BJ (cell line): ENCODE measurements around the gene APOC1. TPM values are rescaled to one million over a fixed set of nuclear protein-coding genes. Genes with fewer than 3 reads are reported as not detected.

Source experiments
- CTCF ChIA-PET: fragments of 350-600 bp; formaldehyde crosslinking; extraction: SDS; loops from one replicate; lab custom pipeline; 2021; ENCODE audit warnings: antibody characterized with exemption, inconsistent platforms; lab: Yijun Ruan, JAX
- POLR2A ChIA-PET: fragments of 300-600 bp; sonication (Branson Sonifier 250); formaldehyde crosslinking; extraction: SDS; loops from one replicate; lab custom pipeline; 2021; ENCODE audit warnings: antibody characterized with exemption; lab: Charles Lee
- DNase-seq: peaks from one replicate; pipeline ENCODE4 v3.0.0-alpha.2; 2011; ENCODE audit warnings: low read depth
- H3K27me3 ChIP-seq: 2 replicates; pipeline ENCODE4 v1.6.0; 2011; ENCODE audit warnings: low read length; ENCODE audit not compliant: control insufficient read depth, insufficient read depth
- H3K36me3 ChIP-seq: 2 replicates; pipeline ENCODE4 v1.5.1; 2011; ENCODE audit warnings: low read length; ENCODE audit not compliant: control insufficient read depth, insufficient read depth
- H3K4me3 ChIP-seq: 2 replicates; pipeline ENCODE4 v1.5.1; 2011; ENCODE audit warnings: low read depth, mild to moderate bottlenecking, control low read depth, low read length
- polyA plus RNA-seq: library from polyadenylated mRNA; depleted of rRNA; stranded (reverse); fragments of >200 nt; gene quantifications from 2 replicates; pipeline ENCODE4 v1.2.3, GENCODE V29; 2011
- TF ChIP-seq, protein P1 (sequence below): IDR thresholded peaks from 2 replicates; pipeline ENCODE4 v1.5.1; 2011; ENCODE audit warnings: low read depth, mild to moderate bottlenecking, control low read depth, inconsistent platforms, low read length, moderate library complexity; ENCODE audit not compliant: insufficient read depth

Gene APOC1
- polyA plus RNA-seq, 1 experiment: 4.9 TPM

DNA sequence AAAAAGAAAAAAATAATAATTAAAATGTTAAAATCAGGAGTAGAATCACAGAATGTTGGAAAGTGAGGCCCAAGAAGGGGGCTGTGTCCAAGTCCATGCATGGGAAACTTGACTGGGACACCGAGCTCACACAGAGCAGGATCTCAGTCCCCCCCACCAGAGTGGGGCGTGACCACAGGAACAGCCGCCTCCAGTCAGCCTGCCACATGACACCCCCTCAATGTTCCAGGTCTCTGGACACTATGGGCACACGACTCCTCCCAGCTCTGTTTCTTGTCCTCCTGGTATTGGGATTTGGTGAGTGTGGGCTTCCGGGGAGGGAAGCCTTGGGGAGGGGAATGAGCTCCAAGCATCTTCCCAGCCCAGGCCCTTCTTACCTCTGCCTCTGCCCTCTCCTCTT, 33.8 kb downstream of the APOC1 start:
- POLR2A ChIA-PET: no interaction called here
- H3K36me3 ChIP-seq: peaks cover 2% of the 10 kb centered on the region; the same call in 1 of the 2 replicates
- no peaks in the 10 kb centered on the region for H3K27me3 ChIP-seq
- DNase-seq: no peak
- TF ChIP-seq, protein P1, sequence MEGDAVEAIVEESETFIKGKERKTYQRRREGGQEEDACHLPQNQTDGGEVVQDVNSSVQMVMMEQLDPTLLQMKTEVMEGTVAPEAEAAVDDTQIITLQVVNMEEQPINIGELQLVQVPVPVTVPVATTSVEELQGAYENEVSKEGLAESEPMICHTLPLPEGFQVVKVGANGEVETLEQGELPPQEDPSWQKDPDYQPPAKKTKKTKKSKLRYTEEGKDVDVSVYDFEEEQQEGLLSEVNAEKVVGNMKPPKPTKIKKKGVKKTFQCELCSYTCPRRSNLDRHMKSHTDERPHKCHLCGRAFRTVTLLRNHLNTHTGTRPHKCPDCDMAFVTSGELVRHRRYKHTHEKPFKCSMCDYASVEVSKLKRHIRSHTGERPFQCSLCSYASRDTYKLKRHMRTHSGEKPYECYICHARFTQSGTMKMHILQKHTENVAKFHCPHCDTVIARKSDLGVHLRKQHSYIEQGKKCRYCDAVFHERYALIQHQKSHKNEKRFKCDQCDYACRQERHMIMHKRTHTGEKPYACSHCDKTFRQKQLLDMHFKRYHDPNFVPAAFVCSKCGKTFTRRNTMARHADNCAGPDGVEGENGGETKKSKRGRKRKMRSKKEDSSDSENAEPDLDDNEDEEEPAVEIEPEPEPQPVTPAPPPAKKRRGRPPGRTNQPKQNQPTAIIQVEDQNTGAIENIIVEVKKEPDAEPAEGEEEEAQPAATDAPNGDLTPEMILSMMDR: no peak
- H3K4me3 ChIP-seq: no peak overlapping the region
- CTCF ChIA-PET: interaction anchor here (1.0 to 12.3 kb wide), 4 partner anchors 22 to 53 kb away, joined by 3 to 151 read pairs (median 4); partner anchors contain the start of gene APOE

DNA sequence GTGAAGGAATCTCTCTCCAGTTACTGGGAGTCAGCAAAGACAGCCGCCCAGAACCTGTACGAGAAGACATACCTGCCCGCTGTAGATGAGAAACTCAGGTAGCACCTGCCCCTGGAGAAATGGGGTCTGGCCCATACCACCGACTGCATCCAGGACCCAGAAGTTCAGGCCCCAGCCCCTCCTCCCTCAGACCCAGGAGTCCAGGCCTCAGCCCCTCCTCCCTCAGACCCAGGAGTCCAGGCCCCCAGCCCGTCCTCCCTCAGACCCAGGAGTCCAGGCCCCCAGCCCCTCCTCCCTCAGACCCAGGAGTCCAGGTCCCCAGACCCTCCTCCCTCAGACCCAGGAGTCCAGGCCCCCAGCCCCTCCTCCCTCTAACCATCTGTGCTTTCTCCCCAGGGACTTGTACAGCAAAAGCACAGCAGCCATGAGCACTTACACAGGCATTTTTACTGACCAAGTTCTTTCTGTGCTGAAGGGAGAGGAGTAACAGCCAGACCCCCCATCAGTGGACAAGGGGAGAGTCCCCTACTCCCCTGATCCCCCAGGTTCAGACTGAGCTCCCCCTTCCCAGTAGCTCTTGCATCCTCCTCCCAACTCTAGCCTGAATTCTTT, 34.5 kb downstream of the APOC1 start:
- no peaks in the 10 kb centered on the region for H3K27me3 ChIP-seq
- TF ChIP-seq, protein P1: no peak
- no peak overlapping the region for H3K4me3 ChIP-seq
- peaks cover 2% of the 10 kb centered on the region; the same call in 1 of the 2 replicates for H3K36me3 ChIP-seq
- DNase-seq: no peak
- ChIA-PET POLR2A (no interaction called here), CTCF (interaction anchor here (1.1 to 12.3 kb wide), 3 partner anchors 23 to 53 kb away, joined by 3 to 151 read pairs (median 5); partner anchors contain the start of gene APOE)

DNA sequence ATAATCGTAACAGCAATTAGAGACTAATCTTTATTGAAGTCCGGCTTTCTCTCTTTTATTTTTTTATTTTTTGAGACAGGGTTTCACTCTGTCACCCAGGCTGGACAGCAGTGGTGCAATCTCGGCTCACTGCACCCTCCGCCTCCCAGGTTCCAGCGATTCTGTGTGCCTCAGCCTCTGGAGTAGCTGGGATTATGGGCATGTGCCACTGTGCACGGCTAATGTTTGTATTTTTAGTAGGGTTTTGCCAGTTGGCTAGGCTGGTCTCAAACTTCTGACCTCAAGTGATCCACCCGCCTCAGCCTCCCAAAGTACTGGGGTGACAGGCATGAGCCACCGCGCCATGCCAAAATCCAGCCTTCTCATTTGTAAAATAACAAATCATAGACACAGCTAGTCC, 35.1 kb downstream of the APOC1 start:
- ChIA-PET POLR2A (no interaction called here), CTCF (interaction anchor here (1.6 to 12.3 kb wide), 2 partner anchors 24 to 45 kb away, joined by 5 to 151 read pairs; partner anchors contain the start of gene APOE)
- Histone ChIP-seq H3K27me3 (no peaks in the 10 kb centered on the region), H3K36me3 (peaks cover 2% of the 10 kb centered on the region; the same call in 1 of the 2 replicates), H3K4me3 (no peak overlapping the region)
- DNase-seq: no peak
- TF ChIP-seq, protein P1: no peak

DNA sequence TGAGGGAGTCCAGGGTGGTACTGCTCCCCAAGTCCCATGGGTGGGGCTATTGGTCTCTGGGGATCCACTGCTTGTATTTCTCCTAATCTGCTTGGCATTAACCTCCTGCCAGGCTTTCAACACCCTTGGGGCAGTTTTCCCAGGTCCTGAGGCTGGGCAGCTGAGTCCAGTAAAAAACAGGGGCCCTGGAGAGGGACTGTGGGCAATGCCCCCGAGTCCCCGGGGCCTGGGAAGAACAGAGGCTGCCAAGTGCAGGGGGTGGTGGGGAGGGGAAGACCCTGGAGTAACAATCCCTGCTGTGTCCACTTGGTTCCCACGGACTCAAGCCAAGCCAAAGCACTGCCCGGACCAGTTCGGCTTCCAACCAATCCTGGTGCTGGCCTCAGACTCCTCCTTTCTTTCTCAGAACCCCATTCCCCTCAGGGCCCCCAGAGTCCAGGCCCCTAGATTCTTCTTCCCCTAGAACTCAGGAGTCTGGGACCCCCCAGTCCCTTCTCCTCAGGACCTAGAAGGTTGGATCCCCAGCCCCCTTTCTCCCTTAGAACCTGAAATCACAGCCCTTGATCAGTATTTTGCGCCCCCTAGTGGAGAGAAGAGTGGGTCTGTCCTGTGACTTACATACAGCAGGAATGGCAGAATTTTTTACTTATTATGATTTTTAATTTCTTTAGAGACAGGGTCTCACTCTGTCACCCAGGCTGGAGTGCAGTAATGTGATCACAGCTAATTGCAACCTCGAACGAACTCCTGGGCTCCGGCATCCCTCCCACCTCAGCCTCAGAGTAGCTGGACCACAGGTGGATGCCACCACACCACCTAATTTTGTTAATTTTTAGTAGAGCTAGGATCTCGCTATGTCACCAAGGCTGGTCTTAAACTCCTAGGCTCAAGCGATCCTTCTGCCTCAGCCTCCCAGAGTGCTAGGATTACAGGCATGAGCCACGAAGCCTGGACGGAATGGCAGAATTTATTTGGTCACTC, 37.1 kb downstream of the APOC1 start:
- no peaks in the 10 kb centered on the region for H3K27me3 ChIP-seq
- TF ChIP-seq, protein P1: peak; percentile 83
- H3K36me3 ChIP-seq: peaks cover 2% of the 10 kb centered on the region; the same call in 1 of the 2 replicates
- no peak for DNase-seq
- CTCF ChIA-PET: interaction anchor here (0.7 to 12.3 kb wide), 15 partner anchors 8 to 291 kb away, joined by 3 to 151 read pairs (median 4); partner anchors contain the start of gene APOE
- no peak overlapping the region for H3K4me3 ChIP-seq
- POLR2A ChIA-PET: interaction anchor here (0.6 kb wide), 1 partner anchor 37 kb away, joined by 3 read pairs; no protein-coding TSS in a partner anchor

DNA sequence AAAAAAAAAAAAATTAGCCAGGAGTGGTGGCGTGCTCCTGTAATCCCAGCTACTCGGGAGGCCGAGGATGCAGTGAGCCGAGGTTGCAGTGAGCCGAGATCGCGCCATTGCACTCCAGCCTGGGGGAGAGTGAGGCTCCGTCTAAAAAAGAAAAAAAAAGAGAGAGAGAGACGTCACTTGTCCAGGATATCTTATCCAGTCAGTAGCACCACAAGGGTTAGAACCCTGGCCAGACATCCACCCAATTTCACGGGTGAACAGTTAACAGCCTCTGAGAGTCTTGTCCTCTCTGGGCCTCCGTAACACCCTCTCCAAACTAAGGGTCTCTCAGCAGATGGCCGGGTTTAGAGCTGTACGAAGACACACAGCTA, 39.9 kb downstream of the APOC1 start:
- peaks cover 2% of the 10 kb centered on the region; the same call in 1 of the 2 replicates for H3K36me3 ChIP-seq
- TF ChIP-seq, protein P1: no peak
- no peak for DNase-seq
- no peaks in the 10 kb centered on the region for H3K27me3 ChIP-seq
- peak overlapping the region; percentile 77 for H3K4me3 ChIP-seq
- ChIA-PET CTCF (interaction anchor here (0.6 to 12.3 kb wide), 7 partner anchors 12 to 322 kb away, joined by 3 to 151 read pairs (median 3); partner anchors contain the start of genes APOE and NECTIN2), POLR2A (no interaction called here)
